RKO (cell line): Measurements from ENCODE around the gene RPL19.
A peak's percentile ranks its signal among the peaks of the same experiment; 100 is the strongest.

Experiments
- DNase-seq: peaks from one replicate; pipeline ENCODE4 v3.0.0-alpha.2; 2016; ENCODE audit warnings: low spot score

The RPL19 gene

DNA sequence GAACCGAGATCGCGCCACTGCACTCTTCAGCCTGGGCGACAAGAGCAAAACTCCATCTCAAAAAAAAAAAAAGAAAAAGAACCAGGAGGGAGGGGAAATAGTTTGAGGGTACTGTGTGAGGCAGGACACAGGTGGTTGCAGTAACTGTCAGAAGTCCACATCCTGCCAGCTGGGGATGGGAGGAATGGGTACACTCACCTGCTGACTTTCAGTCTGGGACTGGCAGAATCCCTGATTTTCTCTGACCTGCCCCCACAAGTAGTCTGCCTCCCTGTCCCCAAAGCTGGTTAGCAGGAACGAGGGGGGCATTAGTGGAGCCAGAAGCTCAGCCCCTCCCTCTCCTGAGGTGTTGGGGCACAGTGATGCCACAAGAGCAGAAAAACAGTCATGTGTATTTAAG, 27.0 kb upstream of the RPL19 start:
- DNase-seq: no peak

DNA sequence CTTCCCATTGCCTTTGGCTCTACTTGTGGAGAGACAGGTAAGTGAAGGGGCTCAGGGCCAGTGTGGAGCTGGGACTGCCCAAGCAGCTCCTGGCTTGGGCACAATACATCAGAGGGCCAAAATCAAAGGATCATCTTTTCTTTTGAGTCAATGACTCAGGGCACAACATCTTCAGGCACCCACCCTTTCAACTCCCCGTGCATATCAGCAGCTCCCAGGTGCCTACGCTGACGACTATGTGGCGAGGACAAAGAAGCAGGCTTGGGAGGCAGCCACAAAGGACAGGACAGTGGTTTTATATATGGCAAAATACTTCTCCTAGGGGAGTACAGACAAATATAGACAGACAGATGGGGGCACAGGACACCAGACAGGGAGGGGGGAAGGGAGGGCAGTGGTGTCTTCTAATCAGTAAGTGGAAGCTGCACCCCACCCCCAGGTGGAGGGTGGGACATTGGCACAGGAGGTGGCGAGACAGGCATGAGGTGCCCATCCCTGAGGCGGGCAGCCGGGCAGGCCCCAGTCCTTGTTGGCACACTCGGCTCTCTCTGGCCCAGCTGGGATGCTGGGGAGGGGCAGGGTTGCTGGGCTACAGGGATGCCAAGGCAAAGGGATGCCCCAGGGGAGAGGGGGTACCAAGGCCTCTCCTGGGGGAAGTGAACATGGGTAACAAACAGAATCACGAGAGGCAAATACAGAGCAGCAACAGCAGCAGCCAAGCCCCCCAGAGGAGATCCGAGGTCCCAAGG, 26.4 kb upstream of the RPL19 start:
- no peak for DNase-seq

DNA sequence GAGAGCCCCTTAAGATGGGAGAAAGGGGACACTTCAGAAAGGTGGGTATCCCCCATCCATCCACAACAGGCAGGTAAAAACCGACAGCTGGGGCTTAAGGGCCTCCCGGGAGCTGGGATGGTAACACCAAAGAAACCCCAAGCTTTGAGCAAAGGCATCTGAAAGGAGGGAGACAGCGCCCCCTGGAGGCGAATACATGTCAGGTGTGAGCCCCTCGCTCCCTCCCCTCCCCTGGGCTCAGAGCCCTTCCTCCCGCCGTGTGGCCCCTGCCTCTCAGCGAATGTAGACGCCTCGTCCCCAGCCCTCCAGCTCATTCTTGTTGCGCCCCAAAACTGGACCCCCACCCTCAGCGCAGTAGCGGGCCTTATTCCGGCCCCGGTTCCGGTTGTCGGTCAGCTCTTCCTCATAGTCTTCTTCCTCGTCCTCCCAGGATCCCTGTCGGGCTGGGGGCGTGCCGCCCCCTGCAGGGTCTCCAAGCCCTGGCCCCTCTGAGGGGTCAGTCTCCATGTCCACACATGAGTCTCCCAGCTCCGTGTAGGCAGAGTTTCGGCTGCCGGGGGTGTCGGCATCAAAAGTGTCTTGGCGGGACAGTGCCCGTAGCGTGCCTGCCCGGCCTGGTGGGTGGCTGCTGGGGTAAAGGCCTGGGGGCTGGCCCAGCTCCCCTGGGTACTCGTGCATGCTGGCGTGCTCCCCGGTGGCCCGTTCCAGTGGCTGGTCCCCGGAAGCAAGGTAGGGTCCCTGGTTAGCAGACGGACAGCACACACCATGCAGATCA, 25.0 kb upstream of the RPL19 start:
- peak; percentile 51 for DNase-seq

DNA sequence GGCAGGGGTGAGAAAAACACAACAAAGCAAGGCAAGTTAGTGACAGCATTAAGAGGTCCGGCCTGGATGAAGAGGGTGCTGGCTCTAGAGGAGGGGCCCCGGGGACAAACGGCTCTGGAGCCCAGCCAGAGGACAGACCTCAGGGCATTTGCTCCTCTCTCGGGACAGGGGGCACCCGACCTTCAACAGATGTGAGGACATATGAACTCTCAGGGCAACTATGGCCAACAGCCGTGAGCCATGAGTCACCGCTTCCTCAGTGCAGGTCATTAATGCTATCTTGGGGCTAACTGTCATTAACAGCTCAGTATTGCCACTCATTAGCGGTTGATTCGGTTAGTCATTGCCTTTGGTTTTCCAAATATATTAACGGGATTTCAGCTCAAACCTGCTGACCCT, 24.4 kb upstream of the RPL19 start:
- peak; percentile 73 for DNase-seq

DNA sequence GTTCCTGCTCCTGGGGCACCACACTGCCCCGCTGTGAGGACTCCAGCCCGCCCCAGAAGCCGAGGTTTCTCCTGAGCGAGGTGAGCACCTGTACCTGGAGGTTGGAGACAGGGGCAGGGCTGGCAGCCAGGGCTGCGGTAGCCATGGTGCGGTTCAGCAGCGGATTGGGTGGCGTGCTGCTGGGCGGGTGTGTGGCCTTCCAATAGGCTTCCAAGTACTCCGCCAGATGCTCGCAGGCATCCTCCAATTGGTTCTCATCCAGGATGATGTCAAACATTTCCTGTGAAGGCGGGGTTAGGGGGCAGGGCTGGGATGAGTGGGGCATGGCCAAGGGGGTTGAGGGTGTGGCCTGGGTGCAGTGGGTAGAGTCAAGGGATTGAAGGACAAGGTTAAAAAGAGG, 22.8 kb upstream of the RPL19 start:
- no peak for DNase-seq

DNA sequence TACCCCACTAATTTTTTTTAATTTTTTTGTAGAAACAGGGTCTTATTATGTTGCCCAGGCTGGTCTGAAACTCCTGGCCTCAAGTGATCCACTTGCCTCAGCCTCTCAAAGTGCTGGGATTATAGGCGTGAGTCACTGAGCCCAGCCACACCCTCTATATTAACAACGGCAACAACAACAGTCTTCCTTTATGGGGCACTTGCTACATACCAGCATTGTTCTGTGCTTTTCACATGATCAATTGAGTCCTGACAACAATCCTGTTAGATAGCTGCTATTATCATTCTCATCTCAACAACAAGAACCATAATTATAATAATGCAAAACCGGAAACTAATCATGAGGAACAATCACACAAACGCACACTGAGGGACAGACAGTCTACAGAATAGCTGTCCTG, 21.5 kb upstream of the RPL19 start:
- no peak for DNase-seq

DNA sequence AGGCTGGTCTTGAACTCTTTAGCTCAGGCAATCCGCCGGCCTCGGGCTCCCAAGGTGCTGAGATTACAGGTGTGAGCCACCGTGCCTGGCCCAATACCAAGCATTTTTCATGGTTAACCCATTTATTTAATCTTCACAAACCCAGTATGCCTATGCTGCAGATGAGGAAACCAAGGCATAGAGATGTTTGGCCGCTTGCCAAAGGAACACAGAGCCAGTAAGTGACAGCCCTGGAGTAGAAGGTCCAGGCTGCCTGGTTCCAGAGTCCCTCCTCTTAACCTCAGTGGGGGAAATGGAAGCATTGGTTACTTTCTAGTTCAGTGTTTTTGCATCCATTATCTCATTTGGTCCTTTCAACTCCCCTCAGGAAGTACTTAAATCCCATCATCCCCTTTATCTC, 18.8 kb upstream of the RPL19 start:
- no peak for DNase-seq

DNA sequence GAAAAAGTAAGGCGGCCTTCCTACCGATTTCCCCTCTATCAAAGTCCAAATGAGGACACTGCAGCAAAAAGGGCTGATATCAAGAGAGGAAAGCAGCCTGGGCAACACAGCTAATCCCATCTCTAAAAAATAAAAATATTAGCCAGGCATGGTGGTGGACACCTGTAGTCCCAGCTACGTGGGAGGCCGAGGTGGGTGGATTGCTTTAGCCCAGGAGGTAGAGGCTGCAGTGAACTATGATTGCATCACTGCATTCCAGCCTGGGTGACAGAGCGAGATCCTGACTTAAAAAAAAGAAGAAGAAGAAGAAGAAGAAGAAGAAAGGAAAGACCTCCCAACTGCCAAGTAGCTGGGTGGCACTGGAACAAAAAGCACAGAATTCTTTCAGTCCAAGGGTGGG, 17.0 kb upstream of the RPL19 start:
- no peak for DNase-seq

DNA sequence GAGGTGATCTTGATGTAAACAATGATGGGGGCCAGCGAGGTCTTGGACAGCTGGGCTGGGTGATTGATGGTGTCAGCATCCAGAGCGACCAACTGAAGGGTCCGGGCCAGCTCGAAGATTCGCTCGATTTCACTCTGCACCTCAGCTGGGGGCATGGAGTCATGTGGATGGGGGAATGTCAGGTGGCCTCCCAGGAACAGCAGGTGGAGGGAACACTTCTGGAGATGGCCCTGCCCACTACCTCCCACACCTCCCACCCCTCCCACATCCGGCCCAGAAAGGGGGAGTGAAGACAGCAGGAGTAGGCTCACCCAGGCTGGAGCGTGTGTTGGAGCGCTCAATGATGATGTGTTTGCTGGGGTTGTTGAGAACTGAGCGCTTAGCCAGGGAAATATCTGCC, 16.4 kb upstream of the RPL19 start:
- no peak for DNase-seq

DNA sequence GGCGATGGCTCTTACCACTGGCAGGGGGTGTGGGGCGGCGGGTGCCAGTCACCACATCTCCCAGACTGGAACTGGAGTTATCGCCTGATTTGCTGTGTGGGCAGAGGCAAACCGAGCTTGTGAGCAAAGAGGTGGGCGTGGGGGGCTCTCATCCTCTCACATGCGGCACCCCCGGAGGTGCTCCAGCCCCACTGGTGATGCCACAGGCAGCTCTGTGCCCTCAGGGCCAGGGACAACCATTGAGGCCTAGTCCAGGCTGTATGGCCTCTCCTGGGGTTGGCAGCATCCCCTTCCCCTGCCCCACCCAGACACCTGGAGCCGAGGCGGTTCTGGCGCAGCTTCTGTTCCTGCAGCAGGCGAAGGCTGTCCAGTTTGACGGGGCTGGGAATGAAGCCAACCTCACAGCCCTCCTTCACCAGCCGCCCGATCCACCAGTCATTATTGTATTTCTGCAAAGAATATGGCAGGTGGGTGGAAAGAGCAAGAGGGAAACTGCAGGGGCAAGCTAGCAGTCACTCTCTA, 13.5 kb upstream of the RPL19 start:
- DNase-seq: no peak

DNA sequence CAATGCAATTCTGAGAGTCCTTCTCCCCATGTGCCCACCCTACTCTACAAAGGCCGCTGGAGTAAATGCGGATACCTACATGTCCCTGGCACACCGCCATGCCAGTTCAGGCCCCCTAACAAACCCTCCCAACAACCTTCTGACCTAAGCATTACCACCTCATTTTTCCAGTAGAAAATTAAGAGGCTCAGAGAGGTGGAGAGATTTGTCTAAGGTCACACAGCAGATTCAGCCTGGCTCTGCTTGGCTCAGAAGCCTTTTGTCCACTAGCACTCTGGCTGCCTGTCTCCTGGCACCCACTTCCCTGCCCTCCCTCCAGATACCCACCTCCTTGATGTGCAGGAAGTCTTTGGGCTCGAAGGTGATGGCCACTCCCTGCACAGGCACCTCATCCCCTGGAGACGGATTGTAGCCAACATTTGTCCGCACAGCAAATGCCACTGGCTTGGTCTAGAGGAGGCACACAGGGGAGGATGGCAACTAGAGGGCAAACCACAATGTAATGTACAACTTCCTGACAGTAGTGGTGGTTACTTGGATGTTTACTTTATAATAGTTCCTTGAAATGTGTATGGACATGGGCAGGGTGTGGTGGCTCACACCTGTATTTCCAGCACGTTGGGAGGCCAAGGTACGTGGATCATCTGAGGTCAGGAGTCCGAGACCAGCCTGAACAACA, 12.8 kb upstream of the RPL19 start:
- DNase-seq: no peak

DNA sequence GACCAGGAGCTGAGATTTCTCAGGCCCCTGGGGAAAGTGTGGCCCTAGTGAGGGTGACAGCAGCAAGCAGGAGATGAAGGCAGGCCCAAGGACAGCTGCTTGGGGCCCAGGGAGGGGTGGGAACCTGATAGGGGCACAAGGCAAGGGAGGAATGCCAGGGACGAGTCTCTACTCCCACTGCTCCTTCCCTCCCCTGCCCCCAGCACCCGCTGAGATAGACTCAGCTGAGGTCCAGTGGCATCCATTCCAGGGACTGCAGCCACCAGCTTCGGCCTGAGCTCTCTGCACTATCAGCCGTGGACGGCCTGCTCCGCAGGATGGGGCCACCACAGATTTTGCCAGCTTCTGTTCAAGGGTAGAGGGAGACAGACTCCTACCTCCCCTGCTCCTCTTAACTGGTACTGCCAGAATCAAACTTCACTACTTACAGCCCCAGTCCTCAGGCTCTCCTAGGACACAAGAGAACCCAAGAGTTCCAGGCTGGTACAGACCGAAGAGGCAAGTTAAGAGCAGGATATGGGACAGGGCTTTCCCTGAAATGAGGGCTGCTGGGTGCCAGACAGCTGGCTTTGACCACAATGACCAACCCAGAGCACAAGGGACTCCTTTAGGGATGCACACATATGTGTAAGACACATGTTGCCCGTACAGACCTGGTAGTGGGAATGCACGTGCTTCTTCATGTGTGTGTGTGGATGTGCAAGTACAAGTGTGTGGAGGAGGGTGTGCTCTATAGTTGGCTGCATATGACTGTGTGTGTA, 8.2 kb upstream of the RPL19 start:
- DNase-seq: no peak

DNA sequence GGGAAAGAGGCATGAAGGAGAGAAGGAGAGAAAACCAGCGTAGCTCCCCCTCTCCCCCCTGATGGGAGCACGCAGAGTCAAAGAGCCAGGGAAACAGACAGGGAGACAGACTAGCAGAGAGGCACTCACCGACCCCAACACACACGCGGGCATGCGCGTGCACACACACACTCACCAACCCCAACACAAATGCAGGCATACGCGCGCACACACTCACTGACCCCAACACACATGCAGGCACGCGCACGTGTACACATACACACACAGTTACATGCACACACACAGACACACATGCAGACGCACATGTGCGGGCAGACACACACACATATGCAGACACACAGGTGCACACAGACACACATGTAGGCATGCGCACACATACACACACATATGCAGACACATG, 7.2 kb upstream of the RPL19 start:
- DNase-seq: no peak

DNA sequence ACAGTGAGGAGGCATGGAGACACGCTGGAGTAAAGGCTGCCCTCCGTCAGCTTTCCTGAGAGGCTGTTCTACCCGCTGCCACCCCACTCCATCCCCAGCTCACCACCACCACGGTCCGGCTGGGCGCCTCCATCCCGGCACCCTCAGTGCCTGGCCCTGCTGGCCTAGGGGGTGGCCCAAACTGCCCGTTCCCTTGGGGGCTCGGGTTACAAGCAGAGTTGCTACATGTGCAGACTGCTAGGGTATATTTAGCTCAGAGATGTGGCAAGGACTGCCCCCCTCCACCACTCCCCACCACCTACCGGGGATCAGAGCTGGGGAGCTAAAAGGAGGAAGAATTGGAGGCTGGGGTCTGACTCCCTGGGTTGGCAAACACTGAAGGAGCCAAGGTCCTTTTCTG, 6.7 kb upstream of the RPL19 start:
- DNase-seq: no peak

DNA sequence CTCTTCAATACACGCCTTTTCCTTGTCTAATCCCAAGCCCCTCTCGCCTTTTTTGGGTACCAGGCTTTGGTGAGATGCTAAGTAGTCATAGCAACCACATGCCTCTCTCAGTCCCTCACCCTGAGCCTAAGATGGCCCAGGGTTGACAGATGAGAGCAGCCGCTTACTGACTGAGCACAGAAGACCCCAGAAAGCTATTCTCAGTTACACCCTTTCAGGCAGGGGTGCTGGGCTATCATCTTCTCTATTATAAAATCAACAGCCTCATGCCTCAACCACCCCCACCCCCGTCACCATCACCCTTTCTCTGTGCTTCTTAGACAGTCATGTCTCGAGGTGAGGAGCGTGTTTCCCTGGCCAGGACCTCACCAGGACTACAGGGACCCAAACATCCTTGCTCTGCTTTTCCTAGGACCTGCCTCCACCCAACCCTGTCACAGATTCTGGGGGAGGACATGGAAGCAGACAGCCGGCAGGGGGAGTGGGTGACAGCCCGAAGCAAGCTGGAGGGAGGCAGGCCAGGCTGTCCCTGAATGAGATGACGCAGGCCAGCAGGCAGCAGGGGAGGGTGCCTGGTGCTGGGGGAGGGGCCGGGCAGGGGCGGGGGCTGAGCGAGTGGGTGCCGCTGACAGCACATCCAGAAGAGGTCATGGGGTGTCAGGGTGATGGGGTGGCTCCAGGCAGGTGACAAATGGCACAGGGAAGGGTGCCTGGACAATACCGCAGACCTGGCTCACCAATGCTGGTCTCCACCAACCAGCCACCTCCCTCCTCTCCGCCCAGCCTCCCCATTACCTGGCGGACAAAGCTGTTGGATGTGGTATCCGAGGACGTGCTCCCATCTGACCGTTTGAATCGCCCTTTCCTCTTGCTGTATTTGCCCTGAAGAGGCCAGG, 5.7 kb upstream of the RPL19 start:
- no peak for DNase-seq

DNA sequence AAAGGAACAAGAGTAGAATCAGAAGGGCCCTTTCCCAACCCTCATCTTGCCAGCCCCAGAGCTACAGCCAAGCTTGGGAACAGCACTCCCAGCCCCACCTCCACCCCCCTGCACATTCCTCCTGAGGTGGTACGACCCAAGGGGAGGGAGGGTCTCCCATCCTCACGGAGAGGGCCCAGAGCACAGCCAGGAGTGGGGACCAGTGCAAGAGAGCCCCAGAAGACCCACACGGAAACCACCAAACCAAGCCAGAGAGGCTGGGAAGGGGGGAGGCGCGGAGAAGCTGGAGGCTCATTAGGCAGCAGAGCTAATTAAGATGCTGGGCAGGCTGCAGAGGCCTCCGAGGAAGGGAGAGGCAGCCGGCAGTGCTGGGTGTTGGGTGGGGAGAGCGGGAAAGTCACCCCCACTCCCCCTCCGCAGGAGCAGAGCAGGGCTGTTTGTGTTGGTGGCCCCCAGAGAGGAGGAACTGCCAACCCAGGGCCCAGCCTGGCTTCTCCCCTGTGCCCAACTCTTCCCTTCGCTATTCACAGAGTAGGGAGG, 5.0 kb upstream of the RPL19 start:
- DNase-seq: no peak

DNA sequence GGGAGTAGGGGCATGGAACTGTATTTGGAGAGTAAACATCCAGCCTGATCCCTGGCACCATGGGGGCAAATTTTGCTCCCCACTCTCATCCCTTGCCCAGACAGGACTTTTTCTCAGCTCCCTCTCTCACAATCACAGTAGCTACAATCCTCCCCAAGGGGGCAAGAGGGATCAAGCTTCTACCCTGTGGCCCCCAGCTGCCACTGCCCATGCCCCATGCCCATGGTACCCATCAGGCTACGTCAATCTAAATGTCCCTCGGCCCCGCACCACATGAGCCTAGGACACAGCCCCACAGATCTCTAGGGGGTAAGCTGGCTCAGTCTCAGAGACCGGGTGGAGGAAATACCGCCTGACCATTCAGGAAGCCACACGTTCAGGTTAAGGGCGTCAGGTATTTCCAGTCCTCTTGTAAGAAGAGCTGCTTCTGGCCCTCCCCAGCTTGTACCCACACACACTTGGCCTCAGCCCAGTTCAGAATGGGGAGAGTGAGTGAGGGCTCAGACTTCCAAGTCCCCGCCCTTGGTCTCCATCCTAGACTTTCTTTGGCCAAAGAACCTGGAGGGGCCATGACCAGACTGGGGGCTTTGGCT, 4.4 kb upstream of the RPL19 start:
- DNase-seq: no peak

DNA sequence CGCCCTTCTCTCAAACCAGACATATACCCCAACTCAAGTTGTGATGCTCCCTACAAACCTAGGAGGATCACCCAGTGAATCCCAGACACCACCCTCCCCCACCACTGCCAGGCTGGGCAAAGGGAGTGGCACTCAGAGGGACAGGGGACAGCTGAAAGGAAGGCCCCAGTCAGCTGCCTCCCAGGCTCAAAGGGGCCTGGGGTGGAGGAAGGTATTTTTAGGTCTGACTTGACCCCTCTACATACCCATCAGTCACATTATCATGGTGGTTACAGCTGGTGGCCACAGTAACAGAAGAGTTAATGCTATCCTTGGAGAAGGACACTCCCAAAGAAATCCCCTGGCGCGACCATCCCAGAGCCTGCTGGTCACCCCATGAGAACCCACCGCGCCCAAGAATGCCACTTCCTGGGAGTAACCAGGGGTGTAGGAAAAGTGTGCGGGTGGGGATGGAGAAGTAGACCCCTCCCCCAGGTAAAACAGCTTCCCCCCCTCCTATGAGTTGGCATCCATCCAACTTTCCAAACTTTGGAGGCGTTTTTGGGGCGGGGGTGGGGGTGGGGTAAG, 3.8 kb upstream of the RPL19 start:
- no peak for DNase-seq

DNA sequence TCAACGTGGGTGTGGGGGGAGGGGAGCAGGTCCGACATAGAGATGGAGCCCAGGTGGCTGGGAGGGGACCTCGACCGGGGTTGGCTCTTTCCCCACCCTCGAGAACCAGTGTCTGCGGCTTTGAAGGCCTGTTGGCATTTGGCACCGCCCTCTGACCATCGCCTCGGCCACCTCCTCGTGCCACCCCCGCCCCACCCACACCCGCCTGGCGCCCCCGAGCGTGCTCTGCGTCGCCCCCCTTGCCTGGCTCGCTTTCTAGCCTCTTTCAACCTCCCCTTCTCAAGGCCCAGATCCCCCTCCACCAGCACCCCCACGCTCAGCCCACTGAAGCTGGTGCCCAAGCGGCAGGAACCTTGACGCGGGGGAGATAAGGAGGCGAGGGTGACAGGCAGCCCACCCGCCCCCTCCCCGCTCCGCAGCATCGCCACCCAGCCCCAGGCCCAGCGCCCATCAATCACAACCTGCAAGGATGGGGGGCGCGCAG, 3.2 kb upstream of the RPL19 start:
- peak; percentile 41 for DNase-seq
